ENCODE results near the gene AKAP13.
"Not testable (repeated sequence)": the region's sequence is repeated elsewhere in the genome, so short reads cannot be mapped to it uniquely, and the experiment has no call there.

AKAP13 gene

DNA sequence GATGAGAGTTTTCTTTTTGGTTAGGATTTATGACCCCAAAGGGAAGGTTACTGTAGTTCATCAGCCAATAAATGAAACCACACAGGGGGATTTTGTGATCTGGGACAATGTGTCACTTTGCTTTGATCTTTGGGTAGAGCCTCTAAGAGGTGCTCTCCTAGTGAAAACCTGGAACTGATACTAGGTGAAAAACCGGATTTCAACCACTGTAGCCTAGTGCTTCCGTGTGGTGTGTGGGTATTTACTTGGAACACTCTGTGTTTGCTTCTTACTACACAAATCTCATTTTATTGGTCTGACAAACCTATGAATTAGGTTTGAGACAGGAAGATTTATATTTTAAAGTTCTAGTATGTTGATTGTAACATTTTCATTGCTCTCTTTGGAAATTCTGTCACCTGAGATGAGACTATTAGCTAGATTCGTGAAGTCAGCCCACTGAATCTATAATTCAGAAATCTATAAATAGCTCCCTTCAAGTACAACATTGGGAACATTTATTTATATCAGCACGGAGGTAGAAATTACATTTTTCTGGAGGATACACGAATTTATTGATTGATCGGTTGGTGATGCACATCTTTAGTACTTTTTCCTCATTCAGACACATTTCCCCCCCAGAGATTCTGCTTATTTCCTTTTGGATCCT, 119.8 kb downstream of the AKAP13 start:
- no peak for DNase-seq (ENCODE audit: low read depth)

GRCh38 chr15:85500729-85501128, 120.3 kb downstream of the AKAP13 start:
- no peak for DNase-seq (ENCODE audit: low read depth)

- DNase-seq (ENCODE audit: low read depth), result no peak
Measured at GRCh38 chr15:85501574-85501973, 121.2 kb downstream of the AKAP13 start.

GRCh38 chr15:85503151-85503799, 122.9 kb downstream of the AKAP13 start:
- no peak for DNase-seq (ENCODE audit: low read depth)

- peak; percentile 75 for DNase-seq (ENCODE audit: low read depth)
Measured at GRCh38 chr15:85504749-85505676, 124.6 kb downstream of the AKAP13 start.

GRCh38 chr15:85507114-85507513, 126.7 kb downstream of the AKAP13 start:
- DNase-seq (ENCODE audit: low read depth), result no peak

- DNase-seq (ENCODE audit: low read depth), result no peak
Measured at GRCh38 chr15:85509973-85510372, 129.6 kb downstream of the AKAP13 start.

GRCh38 chr15:85514413-85514812, 134.0 kb downstream of the AKAP13 start:
- no peak for DNase-seq (ENCODE audit: low read depth)

DNA sequence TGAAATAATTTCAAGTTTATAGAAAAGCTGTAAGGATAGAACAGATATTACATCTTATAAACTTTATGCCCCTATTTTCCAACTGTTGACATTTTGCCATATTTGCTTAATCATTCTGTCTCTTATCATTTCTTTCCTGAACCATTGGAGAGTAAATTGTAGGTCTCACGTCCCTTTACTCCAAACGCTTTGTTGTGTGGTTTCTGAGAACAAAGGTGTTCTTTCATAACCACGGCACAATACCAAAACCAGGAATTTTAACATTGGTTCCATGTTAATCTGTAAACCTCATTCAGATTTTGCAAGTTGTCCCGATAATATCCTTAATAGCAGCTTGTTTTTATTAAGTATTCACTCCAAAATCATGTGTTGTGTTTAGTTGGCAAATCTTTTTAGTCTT, 134.8 kb downstream of the AKAP13 start:
- no peak for DNase-seq (ENCODE audit: low read depth)

GRCh38 chr15:85517086-85517485, 136.7 kb downstream of the AKAP13 start:
- no peak for DNase-seq (ENCODE audit: low read depth)

DNA sequence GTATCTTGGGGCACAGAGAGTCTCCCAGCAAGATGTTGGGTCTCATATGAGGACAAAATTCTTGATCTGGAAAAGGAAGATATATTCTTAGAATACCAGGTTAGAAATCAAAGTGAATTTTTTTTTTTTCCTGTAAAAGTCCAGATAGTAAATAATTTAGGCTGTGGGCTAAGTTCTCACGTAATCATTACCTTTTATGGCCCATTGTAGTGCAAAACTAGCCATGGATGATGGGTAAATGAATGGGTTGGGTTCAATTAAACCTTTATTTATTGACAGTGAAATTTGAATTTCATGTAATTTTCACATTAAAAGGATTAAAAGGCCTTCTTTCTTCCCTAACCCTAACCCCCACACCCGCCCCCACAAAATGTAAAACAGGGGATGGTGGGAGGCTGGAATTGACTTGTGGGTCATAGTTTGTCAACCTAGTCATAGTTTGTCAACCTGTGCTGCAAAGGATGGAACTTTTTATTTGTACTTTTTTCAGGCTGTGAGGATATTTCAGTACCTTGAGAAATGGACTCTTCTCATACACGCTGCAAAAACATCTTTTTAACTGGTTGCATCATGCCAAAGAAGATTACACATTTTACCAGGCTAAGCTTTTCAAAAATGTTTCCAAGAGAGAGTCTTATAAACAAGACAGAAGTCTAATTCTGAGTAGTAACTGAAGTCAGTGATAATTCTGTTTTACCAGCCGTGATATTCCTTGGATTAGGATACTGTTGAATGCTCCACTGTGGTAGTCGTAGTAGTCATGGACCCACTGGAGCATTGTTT, 138.8 kb downstream of the AKAP13 start:
- DNase-seq (ENCODE audit: low read depth), result no peak

DNA sequence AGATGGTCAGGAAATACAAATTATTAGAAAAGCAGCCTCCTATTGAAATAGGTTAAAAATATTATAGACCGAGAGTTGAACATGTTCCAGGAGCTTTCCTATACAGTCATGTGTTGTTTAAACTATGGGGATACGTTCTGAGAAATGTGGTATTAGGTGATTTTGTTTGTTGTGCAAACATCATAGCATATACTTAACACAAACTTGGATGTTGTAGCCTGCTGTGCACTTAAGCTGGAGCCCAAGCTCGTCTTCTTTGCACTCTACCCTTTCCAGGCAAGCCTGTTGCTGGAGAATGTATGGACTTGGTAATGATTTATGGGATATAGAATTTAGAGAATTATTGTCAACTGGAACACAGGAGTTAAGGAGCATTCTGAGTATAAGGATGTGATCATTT, 140.2 kb downstream of the AKAP13 start:
- DNase-seq (ENCODE audit: low read depth), result no peak

DNA sequence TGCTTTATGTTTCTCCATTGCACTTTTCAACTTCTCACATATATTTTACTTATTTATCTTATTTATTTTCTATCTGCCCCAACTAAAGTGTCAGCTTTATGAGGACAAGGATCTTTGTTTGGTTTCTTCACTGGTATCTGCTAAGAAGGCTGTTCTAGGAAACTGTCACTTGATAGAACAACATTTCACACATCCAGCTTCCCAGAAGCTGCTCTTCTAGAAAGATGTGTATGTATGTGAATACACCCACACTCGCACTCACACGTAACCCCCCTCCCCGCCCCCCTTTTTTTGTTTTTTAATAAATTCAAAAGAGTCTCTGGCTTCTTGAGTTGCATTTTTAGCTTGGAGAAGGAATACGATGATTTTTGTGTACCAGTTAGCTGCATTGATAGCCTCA, 143.1 kb downstream of the AKAP13 start:
- DNase-seq (ENCODE audit: low read depth), result no peak

DNA sequence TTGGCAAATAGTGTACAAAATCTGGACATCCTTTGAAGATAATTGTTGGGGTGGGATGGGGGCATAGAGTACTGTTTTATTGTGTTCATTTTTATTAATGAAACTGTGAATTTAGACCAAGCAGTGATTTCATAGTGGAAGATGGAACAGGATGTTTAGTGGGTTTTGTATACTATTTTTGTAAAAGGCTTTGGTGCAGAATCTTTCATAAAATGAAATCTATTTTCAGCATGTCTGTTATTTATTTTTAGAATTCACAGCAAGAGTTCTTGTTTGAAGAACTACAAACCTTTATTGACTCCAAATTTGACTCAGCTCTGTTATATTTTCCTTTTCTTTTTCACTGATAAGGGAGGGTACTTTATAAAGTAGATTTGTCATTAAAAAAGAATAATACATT, 145.4 kb downstream of the AKAP13 start:
- DNase-seq (ENCODE audit: low read depth), result no peak

DNA sequence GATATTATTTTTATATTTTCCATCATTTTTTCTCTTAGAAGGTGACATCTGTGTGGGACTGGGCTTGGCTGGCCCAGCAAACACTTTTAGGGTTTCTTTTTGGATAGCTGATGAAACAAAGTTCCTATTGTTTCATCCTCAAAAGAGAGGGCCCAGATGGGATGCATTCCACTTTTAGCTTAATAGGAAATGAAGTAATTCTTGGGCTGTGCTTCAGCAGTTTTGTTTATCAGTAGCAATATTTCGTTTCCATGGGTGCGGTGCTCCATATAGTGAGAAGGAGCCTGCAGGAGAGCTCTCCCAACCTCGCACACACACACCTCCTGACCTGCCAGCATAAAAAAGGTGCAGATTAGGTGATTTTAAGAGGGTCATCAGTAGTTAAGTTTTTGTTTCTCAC, 147.5 kb downstream of the AKAP13 start:
- DNase-seq (ENCODE audit: low read depth), result peak; percentile 45

DNA sequence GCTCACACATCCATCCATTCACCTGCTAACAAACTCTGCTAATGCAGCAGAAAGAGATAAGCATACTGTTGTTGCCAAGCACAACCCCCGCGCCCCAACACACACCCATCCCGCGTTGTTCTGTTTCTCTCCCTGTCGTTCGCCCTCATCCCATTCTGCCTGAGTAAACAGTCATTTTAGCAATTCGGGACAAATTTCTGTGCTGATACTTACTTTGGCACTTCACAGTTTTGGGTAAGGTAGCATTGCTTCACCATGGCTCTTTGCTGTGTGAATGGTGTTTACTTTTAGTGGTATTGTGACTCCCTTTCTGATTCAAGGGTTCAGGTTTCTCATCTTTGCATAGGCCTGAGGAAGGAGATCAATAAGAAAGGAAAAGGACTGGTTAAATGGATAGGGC, 149.7 kb downstream of the AKAP13 start:
- DNase-seq (ENCODE audit: low read depth), result no peak

- no peak for DNase-seq (ENCODE audit: low read depth)
Measured at GRCh38 chr15:85531083-85531482, 150.7 kb downstream of the AKAP13 start.

- DNase-seq (ENCODE audit: low read depth), result no peak
Measured at GRCh38 chr15:85532689-85533088, 152.3 kb downstream of the AKAP13 start.

DNA sequence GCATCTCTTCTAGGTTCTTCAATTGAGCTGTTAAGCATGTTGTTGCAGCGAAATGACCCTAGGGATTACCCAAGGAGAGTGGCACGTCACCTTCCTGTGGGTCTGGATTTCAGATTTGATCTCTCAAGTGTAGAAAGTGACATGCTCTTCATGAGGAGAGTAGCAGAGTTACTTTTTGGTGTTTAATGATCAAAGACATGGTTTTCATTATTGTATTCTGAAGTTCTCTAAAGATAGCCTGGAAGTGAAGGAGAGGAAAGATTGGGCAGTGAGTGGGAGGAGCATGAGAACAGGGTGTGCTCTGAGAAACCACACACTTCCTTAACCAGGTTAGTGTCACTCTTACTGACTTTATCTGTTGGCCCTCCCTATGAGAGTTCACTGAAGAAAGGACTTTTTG, 153.6 kb downstream of the AKAP13 start:
- no peak for DNase-seq (ENCODE audit: low read depth)

- DNase-seq (ENCODE audit: low read depth), result not testable (repeated sequence)
Measured at GRCh38 chr15:85535533-85536330, 155.3 kb downstream of the AKAP13 start.

GRCh38 chr15:85536341-85536740, 155.9 kb downstream of the AKAP13 start:
- no peak for DNase-seq (ENCODE audit: low read depth)

Measured in ELR (cell line).